ENCODE measurements around the gene APOBEC3C.
"Not testable (repeated sequence)": the region's sequence is repeated elsewhere in the genome, so short reads cannot be mapped to it uniquely, and the experiment has no call there.

DNA sequence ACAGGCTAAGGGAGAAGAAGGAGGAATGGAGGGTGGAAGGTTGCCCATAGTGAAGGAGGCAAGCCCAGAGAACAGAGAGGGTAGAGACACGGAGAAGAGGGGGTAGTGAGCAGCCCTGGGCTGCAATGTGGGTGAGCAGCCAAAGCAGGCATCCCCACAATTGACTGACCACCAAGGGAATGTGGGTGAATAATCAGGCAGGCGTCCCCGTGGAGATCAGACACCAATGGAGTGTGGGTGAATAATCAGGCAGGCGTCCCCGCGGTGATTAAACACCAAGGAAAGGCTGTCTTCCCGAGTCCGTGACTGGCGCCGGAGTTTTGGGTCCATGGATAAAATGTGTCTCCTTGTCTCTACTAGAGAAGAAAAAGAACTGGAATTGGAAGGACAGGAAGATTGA is 47.9 kb downstream of the APOBEC3C start:
- TF ChIP-seq, protein P1, sequence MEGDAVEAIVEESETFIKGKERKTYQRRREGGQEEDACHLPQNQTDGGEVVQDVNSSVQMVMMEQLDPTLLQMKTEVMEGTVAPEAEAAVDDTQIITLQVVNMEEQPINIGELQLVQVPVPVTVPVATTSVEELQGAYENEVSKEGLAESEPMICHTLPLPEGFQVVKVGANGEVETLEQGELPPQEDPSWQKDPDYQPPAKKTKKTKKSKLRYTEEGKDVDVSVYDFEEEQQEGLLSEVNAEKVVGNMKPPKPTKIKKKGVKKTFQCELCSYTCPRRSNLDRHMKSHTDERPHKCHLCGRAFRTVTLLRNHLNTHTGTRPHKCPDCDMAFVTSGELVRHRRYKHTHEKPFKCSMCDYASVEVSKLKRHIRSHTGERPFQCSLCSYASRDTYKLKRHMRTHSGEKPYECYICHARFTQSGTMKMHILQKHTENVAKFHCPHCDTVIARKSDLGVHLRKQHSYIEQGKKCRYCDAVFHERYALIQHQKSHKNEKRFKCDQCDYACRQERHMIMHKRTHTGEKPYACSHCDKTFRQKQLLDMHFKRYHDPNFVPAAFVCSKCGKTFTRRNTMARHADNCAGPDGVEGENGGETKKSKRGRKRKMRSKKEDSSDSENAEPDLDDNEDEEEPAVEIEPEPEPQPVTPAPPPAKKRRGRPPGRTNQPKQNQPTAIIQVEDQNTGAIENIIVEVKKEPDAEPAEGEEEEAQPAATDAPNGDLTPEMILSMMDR (IDR thresholded peaks at IDR 0.05), result not testable (repeated sequence)
- not testable (repeated sequence) for TF ChIP-seq POLR2A (IDR thresholded peaks at IDR 0.05)

Measured in vagina (tissue), 2 donors.